ENCODE results near the gene EIF4G3.
"Not testable (repeated sequence)": the region's sequence is repeated elsewhere in the genome, so short reads cannot be mapped to it uniquely, and the experiment has no call there.

Gene EIF4G3

GRCh38 chr1:21099869-21100131 is 76.9 kb downstream of the EIF4G3 start:
- DNase-seq = no peak

- peak; percentile 74 to 80 for DNase-seq
These were observed 77.4 kb downstream of the EIF4G3 start for GRCh38 chr1:21099034-21099868.

- DNase-seq = no peak
These were observed 78.3 kb downstream of the EIF4G3 start for GRCh38 chr1:21098186-21098915.

GRCh38 chr1:21097729-21098128 is 79.0 kb downstream of the EIF4G3 start:
- no peak for DNase-seq

GRCh38 chr1:21095976-21096375 is 80.7 kb downstream of the EIF4G3 start:
- DNase-seq = peak; percentile 39 to 73

- DNase-seq = not testable (repeated sequence)
These were observed 82.4 kb downstream of the EIF4G3 start for GRCh38 chr1:21094282-21094681.

GRCh38 chr1:21093271-21093958 is 83.3 kb downstream of the EIF4G3 start:
- DNase-seq = not testable (repeated sequence)

- not testable (repeated sequence) for DNase-seq
These were observed 84.2 kb downstream of the EIF4G3 start for GRCh38 chr1:21092545-21092944.

- peak; percentile 80 to 89 for DNase-seq
These were observed 85.5 kb downstream of the EIF4G3 start for GRCh38 chr1:21091053-21091690.

GRCh38 chr1:21090463-21090862 is 86.2 kb downstream of the EIF4G3 start:
- peak; percentile 37 to 53 for DNase-seq

GRCh38 chr1:21089731-21090130 is 87.0 kb downstream of the EIF4G3 start:
- DNase-seq = no peak

GRCh38 chr1:21089299-21089698 is 87.4 kb downstream of the EIF4G3 start:
- DNase-seq = no peak

- peak in 1 of 2 donors; percentile 48 for DNase-seq
These were observed 92.4 kb downstream of the EIF4G3 start for GRCh38 chr1:21084111-21084810.

- DNase-seq = no peak
These were observed 94.6 kb downstream of the EIF4G3 start for GRCh38 chr1:21082073-21082472.

GRCh38 chr1:21077085-21077484 is 99.6 kb downstream of the EIF4G3 start:
- peak; percentile 27 to 51 for DNase-seq

- DNase-seq = no peak
These were observed 104.0 kb downstream of the EIF4G3 start for GRCh38 chr1:21072721-21073120.

- DNase-seq = no peak
These were observed 107.1 kb downstream of the EIF4G3 start for GRCh38 chr1:21069549-21069948.

GRCh38 chr1:21068937-21069336 is 107.8 kb downstream of the EIF4G3 start:
- DNase-seq = no peak

- no peak for DNase-seq
These were observed 109.0 kb downstream of the EIF4G3 start for GRCh38 chr1:21067551-21068227.

GRCh38 chr1:21066356-21067012 is 110.2 kb downstream of the EIF4G3 start:
- no peak for DNase-seq

GRCh38 chr1:21065851-21066250 is 110.8 kb downstream of the EIF4G3 start:
- no peak for DNase-seq

All from inflammatory macrophage treated with lipopolysaccharide for 1 hour (primary cell).